BE2C (cell line): ENCODE data around the gene DACT2.

Source experiments
- DNase-seq: peaks from one replicate; pipeline ENCODE4 v3.0.0-alpha.2; 2020
- H3K27me3 ChIP-seq: fragments of 250-450 bp; sonication (Bioruptor Pico); 2 replicates; pipeline ENCODE4 v1.5.1; 2020; ENCODE audit warnings: mild to moderate bottlenecking
- H3K36me3 ChIP-seq: fragments of 250-450 bp; sonication (Bioruptor Pico); 2 replicates; pipeline ENCODE4 v1.5.1; 2020; ENCODE audit warnings: mild to moderate bottlenecking
- H3K4me1 ChIP-seq: fragments of 250-450 bp; sonication (Bioruptor Pico); 2 replicates; pipeline ENCODE4 v1.5.1; 2020
- H3K4me3 ChIP-seq: 2 replicates; pipeline ENCODE4 v1.5.1; 2011; ENCODE audit warnings: low read depth, low read length
- H3K9me3 ChIP-seq: fragments of 250-450 bp; sonication (Bioruptor Pico); 2 replicates; pipeline ENCODE4 v1.5.1; 2020
- TF ChIP-seq, protein P1 (sequence below): IDR thresholded peaks from 2 replicates; pipeline ENCODE4 v1.5.1; 2012; ENCODE audit warnings: mild to moderate bottlenecking, low read depth, low read length

The DACT2 gene

DNA sequence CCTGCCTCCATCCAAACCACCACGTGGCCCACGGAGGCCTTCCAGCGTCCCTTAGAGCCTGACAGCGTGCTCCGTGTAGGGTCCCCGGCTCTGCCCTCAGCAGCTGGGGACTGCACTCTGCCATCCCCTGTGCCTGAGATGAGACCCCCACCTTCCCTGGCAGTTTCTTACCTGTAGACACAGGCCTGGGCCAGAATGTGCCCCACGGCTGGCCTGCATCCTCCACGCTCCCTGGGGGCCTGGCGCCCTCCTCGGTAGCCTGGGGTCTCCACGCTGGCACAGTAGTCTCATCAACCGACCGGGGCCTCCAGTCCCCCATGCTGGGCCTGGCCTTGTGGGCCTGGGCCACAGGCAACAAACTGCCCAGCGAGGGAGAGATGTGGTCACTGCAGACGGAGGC lies 9.6 kb downstream of the DACT2 start:
- Histone ChIP-seq H3K27me3 (no peaks in the 10 kb centered on the region), H3K9me3 (no peaks in the 10 kb centered on the region; the same call in 1 of the 2 replicates), H3K4me1 (no peaks in the 10 kb centered on the region; the same call in none of the 2 replicates), H3K36me3 (no peaks in the 10 kb centered on the region), H3K4me3 (no peak overlapping the region)
- no peak for DNase-seq
- TF ChIP-seq, protein P1, sequence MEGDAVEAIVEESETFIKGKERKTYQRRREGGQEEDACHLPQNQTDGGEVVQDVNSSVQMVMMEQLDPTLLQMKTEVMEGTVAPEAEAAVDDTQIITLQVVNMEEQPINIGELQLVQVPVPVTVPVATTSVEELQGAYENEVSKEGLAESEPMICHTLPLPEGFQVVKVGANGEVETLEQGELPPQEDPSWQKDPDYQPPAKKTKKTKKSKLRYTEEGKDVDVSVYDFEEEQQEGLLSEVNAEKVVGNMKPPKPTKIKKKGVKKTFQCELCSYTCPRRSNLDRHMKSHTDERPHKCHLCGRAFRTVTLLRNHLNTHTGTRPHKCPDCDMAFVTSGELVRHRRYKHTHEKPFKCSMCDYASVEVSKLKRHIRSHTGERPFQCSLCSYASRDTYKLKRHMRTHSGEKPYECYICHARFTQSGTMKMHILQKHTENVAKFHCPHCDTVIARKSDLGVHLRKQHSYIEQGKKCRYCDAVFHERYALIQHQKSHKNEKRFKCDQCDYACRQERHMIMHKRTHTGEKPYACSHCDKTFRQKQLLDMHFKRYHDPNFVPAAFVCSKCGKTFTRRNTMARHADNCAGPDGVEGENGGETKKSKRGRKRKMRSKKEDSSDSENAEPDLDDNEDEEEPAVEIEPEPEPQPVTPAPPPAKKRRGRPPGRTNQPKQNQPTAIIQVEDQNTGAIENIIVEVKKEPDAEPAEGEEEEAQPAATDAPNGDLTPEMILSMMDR, result no peak

DNA sequence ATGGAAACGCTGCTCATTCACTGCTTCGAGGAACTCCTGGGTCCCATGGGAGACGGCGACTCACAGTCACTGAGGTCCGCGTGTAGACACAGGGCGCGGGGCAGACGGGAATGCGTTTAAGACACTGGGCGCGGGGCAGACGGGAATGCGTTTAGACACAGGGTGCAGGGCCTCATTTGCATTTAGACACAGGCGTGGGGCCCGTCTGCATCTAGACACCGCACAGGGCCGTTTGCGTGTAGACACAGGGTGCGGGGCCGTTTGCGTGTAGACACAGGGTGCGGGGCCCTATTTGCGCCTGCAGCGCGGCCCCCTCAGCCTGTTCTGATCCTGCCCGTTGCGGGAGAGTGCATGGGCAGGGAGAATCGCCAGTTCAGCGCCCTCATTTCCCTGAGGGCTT lies 10.4 kb downstream of the DACT2 start:
- TF ChIP-seq, protein P1, result no peak
- Histone ChIP-seq H3K36me3 (no peaks in the 10 kb centered on the region), H3K4me3 (no peak overlapping the region), H3K27me3 (no peaks in the 10 kb centered on the region), H3K4me1 (no peaks in the 10 kb centered on the region; the same call in none of the 2 replicates), H3K9me3 (no peaks in the 10 kb centered on the region)
- no peak for DNase-seq

DNA sequence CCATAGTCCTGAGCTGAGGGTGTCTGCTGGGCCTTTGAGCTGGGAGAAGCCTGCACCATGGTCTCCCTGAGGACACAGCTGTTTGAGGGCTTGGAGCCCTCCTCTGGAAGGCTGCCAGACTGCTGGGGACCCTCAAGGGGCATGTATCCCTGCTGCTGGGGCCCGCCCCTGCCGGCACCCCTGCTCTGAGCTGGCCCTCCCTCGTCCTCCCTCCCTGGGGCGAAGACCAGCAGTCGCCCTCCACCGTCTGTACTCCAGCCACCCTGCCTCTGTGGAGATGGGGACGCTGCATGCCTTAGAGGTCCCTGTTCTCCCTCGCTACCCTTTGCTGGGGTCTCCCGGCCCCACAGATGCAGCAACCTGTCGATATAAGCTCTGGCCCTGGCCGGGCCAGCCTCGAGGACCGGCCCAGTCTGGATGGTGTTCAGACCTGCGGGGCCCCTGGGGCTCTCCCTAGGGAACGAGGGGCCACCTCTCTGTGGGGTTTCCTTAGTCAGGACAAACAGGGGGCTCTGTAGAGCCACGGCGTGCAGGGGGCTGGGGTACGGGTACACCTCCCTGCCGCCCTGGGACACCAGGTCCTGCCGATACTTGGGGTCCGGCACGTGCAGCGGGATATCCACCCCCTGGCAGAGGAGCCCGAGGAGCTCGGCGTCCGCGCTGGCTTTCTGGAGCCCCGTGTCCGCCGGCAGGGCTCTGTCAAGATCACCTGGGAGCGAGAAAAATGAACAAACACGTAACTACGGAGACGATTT lies 11.0 kb downstream of the DACT2 start:
- DNase-seq, result no peak
- H3K4me3 ChIP-seq, result no peak overlapping the region
- H3K36me3 ChIP-seq, result no peaks in the 10 kb centered on the region
- TF ChIP-seq, protein P1, result no peak
- no peaks in the 10 kb centered on the region for H3K9me3 ChIP-seq
- H3K27me3 ChIP-seq, result no peaks in the 10 kb centered on the region
- H3K4me1 ChIP-seq, result no peaks in the 10 kb centered on the region; the same call in 1 of the 2 replicates

DNA sequence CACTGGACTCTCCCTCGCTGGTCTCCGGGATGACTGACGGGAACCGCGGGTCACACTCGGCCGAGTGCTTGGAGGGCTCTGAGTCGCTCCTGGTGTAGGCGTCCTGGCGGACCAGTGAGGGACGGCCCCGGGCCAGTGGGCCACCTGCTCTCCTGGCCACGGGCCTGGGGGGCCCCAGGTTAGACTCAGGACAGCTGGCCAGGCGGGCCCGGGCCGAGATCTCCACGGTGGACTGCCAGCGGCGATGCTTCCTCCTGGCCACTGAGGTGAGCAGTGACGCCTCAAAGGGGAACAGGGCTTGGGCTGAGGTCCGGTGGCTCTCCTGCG lies 11.9 kb downstream of the DACT2 start:
- Histone ChIP-seq H3K27me3 (no peaks in the 10 kb centered on the region), H3K4me1 (peaks cover 3% of the 10 kb centered on the region; the same call in 1 of the 2 replicates), H3K4me3 (no peak overlapping the region), H3K9me3 (no peaks in the 10 kb centered on the region), H3K36me3 (no peaks in the 10 kb centered on the region)
- TF ChIP-seq, protein P1, result no peak
- no peak for DNase-seq

DNA sequence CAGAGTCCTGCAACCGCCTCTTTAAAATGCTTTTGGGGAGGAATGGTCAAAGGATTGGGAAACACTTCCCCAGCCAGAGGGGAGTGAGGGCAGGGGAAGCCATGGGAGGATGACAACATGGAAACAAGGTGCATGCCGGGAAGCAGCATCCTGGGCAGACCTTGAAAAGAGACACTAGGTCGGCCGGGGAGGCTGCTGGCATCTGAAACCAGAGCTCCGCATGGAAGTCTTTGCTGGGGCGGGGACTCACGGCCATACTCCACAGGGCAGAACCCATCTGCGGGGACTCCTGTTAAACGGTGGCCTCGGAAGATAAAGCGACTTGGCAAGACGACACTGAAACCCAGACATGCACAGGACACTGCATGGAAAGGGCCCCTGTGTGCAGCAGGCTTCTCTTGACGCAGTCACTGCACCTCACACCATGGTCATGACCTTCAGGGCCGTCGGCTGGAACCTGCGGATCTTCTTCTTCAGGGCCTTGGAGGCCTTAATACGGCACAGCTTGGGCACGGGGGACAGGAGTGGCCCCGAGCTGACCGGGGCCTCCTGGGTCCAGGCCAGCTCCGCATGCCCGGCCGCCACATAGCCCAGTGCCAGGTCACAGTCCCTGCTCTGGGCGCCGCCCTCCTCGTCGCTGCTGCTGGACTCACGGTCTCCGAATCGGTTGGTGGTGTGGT lies 12.4 kb downstream of the DACT2 start:
- TF ChIP-seq, protein P1, result no peak
- no peak for DNase-seq

DNA sequence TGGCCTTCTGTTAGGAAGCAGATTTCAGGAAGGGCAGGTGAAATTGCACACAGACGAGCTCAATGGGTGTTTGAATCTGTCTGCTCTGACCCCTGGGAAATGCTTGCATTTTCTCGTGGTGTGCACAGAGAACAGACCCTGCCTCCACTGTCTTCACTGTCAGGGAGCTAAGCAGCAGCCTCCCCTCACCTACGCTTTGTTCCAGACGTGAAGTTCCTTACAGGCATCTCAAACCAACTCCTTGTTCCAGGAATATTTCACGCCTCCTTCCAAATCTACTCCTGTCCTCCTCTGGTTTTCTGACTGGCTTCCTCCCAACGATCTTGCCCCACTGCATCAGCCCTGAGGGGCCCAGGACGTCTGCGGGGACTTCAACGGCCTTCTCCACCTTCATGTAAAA lies 13.7 kb downstream of the DACT2 start:
- H3K4me3 ChIP-seq, result no peak overlapping the region
- TF ChIP-seq, protein P1, result no peak
- no peak for DNase-seq
- no peaks in the 10 kb centered on the region for H3K27me3 ChIP-seq
- H3K9me3 ChIP-seq, result no peaks in the 10 kb centered on the region
- H3K4me1 ChIP-seq, result peaks cover 3% of the 10 kb centered on the region; the same call in 1 of the 2 replicates
- H3K36me3 ChIP-seq, result no peaks in the 10 kb centered on the region

More for the DNA sequence above, 12.4 kb downstream of the DACT2 start:
- H3K4me1 ChIP-seq, result peaks cover 3% of the 10 kb centered on the region; the same call in 1 of the 2 replicates
- no peaks in the 10 kb centered on the region for H3K9me3 ChIP-seq
- H3K27me3 ChIP-seq, result no peaks in the 10 kb centered on the region
- H3K36me3 ChIP-seq, result no peaks in the 10 kb centered on the region
- no peak overlapping the region for H3K4me3 ChIP-seq
